ENCODE results near the gene GFAP.

The GFAP gene

DNA sequence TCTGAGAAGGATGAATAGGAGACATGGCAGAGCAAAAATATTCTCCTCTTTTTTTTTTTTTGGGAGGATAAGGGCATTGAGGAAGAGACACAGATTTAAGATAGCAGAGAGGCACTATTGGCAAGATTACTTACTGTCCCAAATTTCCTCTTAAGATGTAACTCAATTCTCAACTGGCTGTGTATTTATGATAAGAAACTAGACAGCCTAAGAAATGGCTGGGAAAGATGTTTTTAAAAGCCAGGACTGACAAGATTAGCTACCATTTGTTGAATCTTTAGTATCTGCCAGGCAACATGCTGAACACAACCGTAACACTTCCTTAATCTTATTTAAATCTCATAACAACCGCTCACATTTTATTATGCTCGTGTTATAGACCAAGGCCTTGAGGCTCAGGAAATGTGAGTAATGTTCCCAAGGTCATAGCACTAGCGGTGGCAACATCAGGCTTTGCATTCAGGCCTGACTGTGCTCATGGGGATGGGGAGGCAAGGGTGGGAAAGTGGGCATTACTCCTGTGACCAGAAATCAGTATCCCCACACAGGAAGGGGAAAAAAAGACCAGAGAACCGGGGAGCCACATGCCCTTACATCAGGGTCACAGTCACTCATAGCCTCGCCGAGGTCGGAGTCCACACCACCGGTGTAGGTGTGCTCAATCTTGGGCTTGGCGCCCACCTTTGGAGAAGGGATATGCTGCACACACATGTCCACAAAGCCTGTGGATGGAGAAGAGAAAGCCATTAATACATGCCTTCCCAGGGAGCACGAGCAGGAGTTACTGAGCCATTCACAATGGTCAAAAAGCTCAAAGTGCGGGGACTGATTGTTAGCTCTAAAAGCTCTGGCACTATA is 52.0 kb downstream of the GFAP start:
- no peak for DNase-seq (ENCODE audit: extremely low spot score)
- no peak for TF ChIP-seq ZNF384 (IDR thresholded peaks at IDR 0.05)
- no peak for TF ChIP-seq BHLHE40 (IDR thresholded peaks at IDR 0.05; ENCODE audit: borderline replicate concordance)
- TF ChIP-seq TARDBP (IDR thresholded peaks at IDR 0.05) = no peak
- TF ChIP-seq LEF1 (IDR thresholded peaks at IDR 0.05; ENCODE audit: borderline replicate concordance) = no peak
- TF ChIP-seq FOXM1 (IDR thresholded peaks at IDR 0.05; ENCODE audit: borderline replicate concordance) = no peak
- TF ChIP-seq, protein P1, sequence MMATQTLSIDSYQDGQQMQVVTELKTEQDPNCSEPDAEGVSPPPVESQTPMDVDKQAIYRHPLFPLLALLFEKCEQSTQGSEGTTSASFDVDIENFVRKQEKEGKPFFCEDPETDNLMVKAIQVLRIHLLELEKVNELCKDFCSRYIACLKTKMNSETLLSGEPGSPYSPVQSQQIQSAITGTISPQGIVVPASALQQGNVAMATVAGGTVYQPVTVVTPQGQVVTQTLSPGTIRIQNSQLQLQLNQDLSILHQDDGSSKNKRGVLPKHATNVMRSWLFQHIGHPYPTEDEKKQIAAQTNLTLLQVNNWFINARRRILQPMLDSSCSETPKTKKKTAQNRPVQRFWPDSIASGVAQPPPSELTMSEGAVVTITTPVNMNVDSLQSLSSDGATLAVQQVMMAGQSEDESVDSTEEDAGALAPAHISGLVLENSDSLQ (IDR thresholded peaks at IDR 0.05) = no peak
- TF ChIP-seq SP1 (IDR thresholded peaks at IDR 0.05) = no peak
- no peak for TF ChIP-seq FOXA1 (IDR thresholded peaks at IDR 0.05)
- no peak for TF ChIP-seq SUZ12 (IDR thresholded peaks at IDR 0.05)
- no peak for TF ChIP-seq ELF4 (IDR thresholded peaks at IDR 0.05)
- TF ChIP-seq FOXK2 (IDR thresholded peaks at IDR 0.05) = no peak
- TF ChIP-seq L3MBTL2 (conservative IDR thresholded peaks at IDR 0.05) = no peak
- TF ChIP-seq NFRKB (IDR thresholded peaks at IDR 0.05) = no peak
- no peak for TF ChIP-seq CTBP1 (IDR thresholded peaks at IDR 0.05; ENCODE audit: borderline replicate concordance)
- TF ChIP-seq ARNT (IDR thresholded peaks at IDR 0.05) = no peak
- TF ChIP-seq HDGF (IDR thresholded peaks at IDR 0.05; ENCODE audit: borderline replicate concordance) = no peak
- CTCF ChIA-PET = interaction anchor here (0.8 to 5.3 kb wide), 3 partner anchors 83 to 85 kb away, joined by 8 to 37 read pairs (median 10); no protein-coding TSS in a partner anchor
- POLR2A ChIA-PET = interaction anchor here (1.5 kb wide), 1 partner anchor 88 kb away, joined by 4 read pairs; no protein-coding TSS in a partner anchor

DNA sequence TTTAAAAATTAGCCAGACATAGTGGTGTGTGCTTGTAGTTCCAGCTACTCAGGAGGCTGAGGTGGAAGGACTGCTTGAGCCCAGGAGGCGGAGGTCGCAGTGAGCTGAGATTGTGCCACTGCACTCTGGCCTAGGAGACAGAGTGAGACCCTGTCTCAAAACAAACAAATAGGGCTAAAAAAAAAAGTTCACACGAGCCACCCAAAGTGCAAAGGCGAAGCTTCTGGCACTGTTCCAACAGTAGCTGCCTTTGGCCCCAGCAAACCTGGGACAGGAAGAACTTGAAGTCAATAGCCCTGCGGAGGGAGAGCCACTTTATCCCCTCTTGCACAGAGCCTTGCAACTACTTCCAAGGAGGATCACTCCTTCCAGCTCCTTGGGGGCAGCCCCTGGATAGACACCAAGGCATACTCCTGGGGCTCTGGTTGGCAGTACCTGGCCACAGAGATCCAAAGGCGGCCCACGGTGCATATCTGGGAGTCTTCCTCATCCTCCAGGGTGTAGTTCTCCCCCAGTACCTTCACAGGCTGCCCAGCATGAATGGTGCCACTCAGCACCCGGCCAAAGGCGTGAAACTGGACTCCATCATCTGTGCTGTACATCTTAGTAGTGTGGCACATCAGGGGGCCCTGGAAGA is 52.9 kb downstream of the GFAP start:
- ChIA-PET CTCF (interaction anchor here (0.8 to 2.2 kb wide), 2 partner anchors 83 to 85 kb away, joined by 8 to 10 read pairs; no protein-coding TSS in a partner anchor), POLR2A (interaction anchor here (1.4 kb wide), 1 partner anchor 87 kb away, joined by 6 read pairs; no protein-coding TSS in a partner anchor)
- no peak for DNase-seq (ENCODE audit: extremely low spot score)
- no peak for TF ChIP-seq FOXA1 (IDR thresholded peaks at IDR 0.05)
- no peak for TF ChIP-seq SP1 (IDR thresholded peaks at IDR 0.05)
- no peak for TF ChIP-seq LEF1 (IDR thresholded peaks at IDR 0.05; ENCODE audit: borderline replicate concordance)
- no peak for TF ChIP-seq HDGF (IDR thresholded peaks at IDR 0.05; ENCODE audit: borderline replicate concordance)
- no peak for TF ChIP-seq L3MBTL2 (conservative IDR thresholded peaks at IDR 0.05)
- TF ChIP-seq ZNF384 (IDR thresholded peaks at IDR 0.05) = no peak

DNA sequence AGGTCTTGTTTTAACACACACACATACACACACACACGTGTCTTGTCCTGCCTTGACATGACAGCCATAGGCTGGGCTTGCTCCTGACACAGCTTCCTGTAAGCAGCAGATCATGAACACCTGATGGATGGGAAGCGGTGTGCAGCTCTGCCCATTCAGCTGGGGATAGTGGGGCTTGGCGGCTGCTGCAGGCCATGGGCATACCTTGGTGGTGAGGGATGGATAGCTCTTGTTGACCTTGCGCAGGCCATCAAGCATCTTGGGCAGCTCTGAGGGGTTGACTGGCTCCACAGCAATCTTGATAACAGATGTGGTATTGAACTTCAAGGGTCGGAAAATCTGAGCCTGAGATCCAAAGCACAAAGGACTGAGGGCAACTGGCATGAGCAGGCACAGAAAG is 55.6 kb downstream of the GFAP start:
- TF ChIP-seq SP1 (IDR thresholded peaks at IDR 0.05) (no peak), LEF1 (IDR thresholded peaks at IDR 0.05; ENCODE audit: borderline replicate concordance) (no peak), FOXM1 (IDR thresholded peaks at IDR 0.05; ENCODE audit: borderline replicate concordance) (no peak), FOXK2 (IDR thresholded peaks at IDR 0.05) (no peak), ZNF384 (IDR thresholded peaks at IDR 0.05) (no peak), BHLHE40 (IDR thresholded peaks at IDR 0.05; ENCODE audit: borderline replicate concordance) (no peak), FOXA1 (IDR thresholded peaks at IDR 0.05) (no peak)
- TF ChIP-seq, protein P1 (IDR thresholded peaks at IDR 0.05) = no peak
- ChIA-PET POLR2A (interaction anchor here (1.6 kb wide), 1 partner anchor 84 kb away, joined by 4 read pairs; no protein-coding TSS in a partner anchor), CTCF (no interaction called here)
- no peak for DNase-seq (ENCODE audit: extremely low spot score)

DNA sequence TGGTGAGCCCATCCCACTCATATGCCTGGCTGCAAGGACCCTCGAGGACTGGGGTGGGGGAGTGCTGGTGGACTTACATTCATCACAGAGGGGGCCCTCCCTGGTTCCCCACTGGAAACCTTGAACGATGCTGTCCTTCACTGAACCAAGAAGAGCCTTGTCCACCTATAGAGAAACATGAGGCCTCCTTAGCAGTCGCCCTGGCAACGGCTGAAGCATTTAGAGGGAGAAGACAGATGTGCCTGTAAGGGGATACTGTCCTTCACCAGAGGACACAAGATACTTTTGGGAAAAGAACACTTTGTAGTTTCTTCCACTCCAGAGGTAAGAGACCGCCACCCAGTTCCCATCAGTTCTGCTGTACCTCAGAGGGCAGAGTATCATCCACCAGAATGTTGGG is 61.1 kb downstream of the GFAP start:
- TF ChIP-seq L3MBTL2 (conservative IDR thresholded peaks at IDR 0.05) = no peak
- ChIA-PET CTCF (no interaction called here), POLR2A (no interaction called here)
- DNase-seq (ENCODE audit: extremely low spot score) = no peak
